IMR-90 (cell line): ENCODE measurements around the gene MYO1F. TPM values are rescaled to one million over a fixed set of nuclear protein-coding genes. Genes with fewer than 3 reads are reported as not detected.

Experiments
- ATAC-seq: fragments of 200-7000 bp; cut with Tn5 transposase; 2 replicates; pipeline ENCODE4 v1.9.1; 2020; ENCODE audit warnings: low read depth, mild to moderate bottlenecking, moderate library complexity
- BruUV-seq: library from RNA; stranded (reverse); fragments of 400-500 nt; replicated peaks from 2 replicates; lab custom pipeline; 2021; lab: Mats Ljungman, UMichigan
- CTCF ChIA-PET: fragments of 300-600 bp; formaldehyde crosslinking; extraction: SDS; loops from one replicate; lab custom pipeline; 2021; ENCODE audit warnings: antibody characterized with exemption; lab: Yijun Ruan, JAX
- POLR2A ChIA-PET: fragments of 300-600 bp; sonication (Branson Sonifier 250); formaldehyde crosslinking; loops from one replicate; lab custom pipeline; 2022; ENCODE audit warnings: antibody characterized with exemption; ENCODE audit not compliant: unreplicated experiment; lab: Charles Lee
- DNase-seq: peaks from one replicate; pipeline ENCODE4 v3.0.0; 2013
- H2AFZ ChIP-seq: replicated peaks from 2 replicates; pipeline ENCODE3; 2013; ENCODE audit warnings: low read length, mild to moderate bottlenecking; ENCODE audit not compliant: poor library complexity
- H2AK5ac ChIP-seq: 2 replicates; pipeline ENCODE4 v1.6.1; 2013; ENCODE audit warnings: low read depth, low read length, inconsistent platforms
- H2AK9ac ChIP-seq: replicated peaks from 2 replicates; pipeline ENCODE3; 2013; ENCODE audit warnings: mild to moderate bottlenecking, low read depth, low read length, moderate library complexity; ENCODE audit not compliant: poor library complexity
- H2BK120ac ChIP-seq: 2 replicates; pipeline ENCODE4 v1.6.1; 2013; ENCODE audit warnings: low read depth, low read length, inconsistent platforms
- H2BK15ac ChIP-seq: 3 replicates; pipeline ENCODE4 v1.6.1; 2013; ENCODE audit warnings: low read depth, low read length, inconsistent platforms
- H2BK20ac ChIP-seq: 2 replicates; pipeline ENCODE4 v1.6.1; 2013; ENCODE audit warnings: low read depth, mild to moderate bottlenecking, inconsistent platforms, low read length, moderate library complexity
- H2BK5ac ChIP-seq: 2 replicates; pipeline ENCODE4 v1.6.1; 2013; ENCODE audit warnings: mild to moderate bottlenecking, low read depth, low read length, inconsistent platforms; ENCODE audit not compliant: poor library complexity, severe bottlenecking
- H3K14ac ChIP-seq: replicated peaks from 2 replicates; pipeline ENCODE4 v1.6.1; 2013; ENCODE audit warnings: low read depth, low read length, inconsistent platforms
- H3K18ac ChIP-seq: 2 replicates; pipeline ENCODE4 v1.6.1; 2013; ENCODE audit warnings: low read depth, low read length, control low read depth
- H3K23ac ChIP-seq: 2 replicates; pipeline ENCODE4 v1.6.1; 2013; ENCODE audit warnings: low read depth, low read length, inconsistent platforms
- H3K27ac ChIP-seq: 2 replicates; pipeline ENCODE4 v1.5.1; 2013; ENCODE audit warnings: mild to moderate bottlenecking, control low read depth, low read length; ENCODE audit not compliant: insufficient read depth
- H3K27me3 ChIP-seq: 2 replicates; pipeline ENCODE4 v1.6.1; 2013; ENCODE audit warnings: low read length; ENCODE audit not compliant: control insufficient read depth, insufficient read depth
- H3K36me3 ChIP-seq: 2 replicates; pipeline ENCODE4 v1.6.1; 2013; ENCODE audit warnings: low read length, mixed read lengths; ENCODE audit not compliant: control insufficient read depth, insufficient read depth
- H3K4ac ChIP-seq: 2 replicates; pipeline ENCODE4 v1.6.1; 2013; ENCODE audit warnings: low read depth, low read length, inconsistent platforms
- H3K4me1 ChIP-seq: 2 replicates; pipeline ENCODE4 v1.6.1; 2013; ENCODE audit warnings: low read length, mixed read lengths; ENCODE audit not compliant: control insufficient read depth, insufficient read depth
- H3K4me2 ChIP-seq: 2 replicates; pipeline ENCODE4 v1.6.1; 2013; ENCODE audit warnings: low read depth, mild to moderate bottlenecking, control low read depth, low read length, moderate library complexity
- H3K4me3 ChIP-seq: 2 replicates; pipeline ENCODE4 v1.5.1; 2013; ENCODE audit warnings: low read depth, mild to moderate bottlenecking, control low read depth, low read length, moderate library complexity; ENCODE audit not compliant: insufficient read depth
- H3K56ac ChIP-seq: 2 replicates; pipeline ENCODE4 v1.6.1; 2013; ENCODE audit warnings: low read length, inconsistent platforms; ENCODE audit not compliant: insufficient read depth; ENCODE audit errors: extremely low read depth
- H3K79me1 ChIP-seq, 2 experiments: 2 replicates each; pipeline ENCODE4 v1.6.1; 2013; ENCODE audit warnings: low read length in 2 of 2, inconsistent platforms in 1 of 2, low read depth in 1 of 2
- H3K9ac ChIP-seq: 2 replicates; pipeline ENCODE4 v1.6.1; 2013; ENCODE audit warnings: low read depth, low read length, control low read depth
- H3K9me1 ChIP-seq: 2 replicates; pipeline ENCODE4 v1.6.1; 2013; ENCODE audit warnings: low read length, inconsistent platforms; ENCODE audit not compliant: insufficient read depth
- H3K9me3 ChIP-seq: 2 replicates; pipeline ENCODE4 v1.6.1; 2013; ENCODE audit warnings: low read length; ENCODE audit not compliant: control insufficient read depth, insufficient read depth
- H4K20me1 ChIP-seq: 2 replicates; pipeline ENCODE4 v1.6.1; 2013; ENCODE audit warnings: low read length, inconsistent platforms; ENCODE audit not compliant: insufficient read depth
- H4K5ac ChIP-seq: 2 replicates; pipeline ENCODE4 v1.6.1; 2013; ENCODE audit warnings: mild to moderate bottlenecking, low read depth, low read length, control low read depth
- H4K8ac ChIP-seq, 2 experiments: 2 replicates each; pipeline ENCODE4 v1.6.1; 2013; ENCODE audit warnings: low read depth in 2 of 2, low read length in 2 of 2, control low read depth in 1 of 2, inconsistent platforms in 1 of 2
- H4K91ac ChIP-seq: 2 replicates; pipeline ENCODE4 v1.6.1; 2013; ENCODE audit warnings: low read depth, low read length, inconsistent platforms; ENCODE audit not compliant: insufficient read depth
- BHLHE40 ChIP-seq: fragments of 150-350 bp; IDR thresholded peaks from 2 replicates; pipeline ENCODE4 v1.6.1; 2016; ENCODE audit warnings: mild to moderate bottlenecking, low read depth, low read length
- CEBPB ChIP-seq: IDR thresholded peaks from 2 replicates; pipeline ENCODE4 v1.6.1; 2012; ENCODE audit warnings: low read depth, low read length, improper control_type of control experiment
- CTCF ChIP-seq: conservative IDR thresholded peaks from 2 replicates; pipeline ENCODE4 v1.5.1; 2012; ENCODE audit warnings: mild to moderate bottlenecking, low read depth, low read length, improper control_type of control experiment
- ELK1 ChIP-seq: fragments of 150-350 bp; IDR thresholded peaks from 2 replicates; pipeline ENCODE4 v1.6.1; 2016; ENCODE audit warnings: low read depth, mild to moderate bottlenecking, low read length, moderate library complexity, borderline replicate concordance
- FOS ChIP-seq: fragments of 150-350 bp; IDR thresholded peaks from 2 replicates; pipeline ENCODE4 v1.6.1; 2016; ENCODE audit warnings: low read depth, low read length
- MAFK ChIP-seq: IDR thresholded peaks from 2 replicates; pipeline ENCODE4 v1.6.1; 2012; ENCODE audit warnings: low read depth, low read length, improper control_type of control experiment
- MXI1 ChIP-seq: IDR thresholded peaks from 2 replicates; pipeline ENCODE4 v1.6.1; 2012; ENCODE audit warnings: low read depth, mild to moderate bottlenecking, low read length, moderate library complexity, borderline replicate concordance
- NFE2L2 ChIP-seq: fragments of 150-350 bp; IDR thresholded peaks from 2 replicates; pipeline ENCODE4 v1.6.1; 2016; ENCODE audit warnings: low read depth, mild to moderate bottlenecking, low read length
- POLR2A ChIP-seq: IDR thresholded peaks from 2 replicates; pipeline ENCODE4 v1.6.1; 2012; ENCODE audit warnings: mild to moderate bottlenecking, low read depth, low read length
- RAD21 ChIP-seq: IDR thresholded peaks from 2 replicates; pipeline ENCODE4 v1.6.1; 2012; ENCODE audit warnings: low read length, improper control_type of control experiment
- RCOR1 ChIP-seq: IDR thresholded peaks from 2 replicates; pipeline ENCODE4 v1.6.1; 2012; ENCODE audit warnings: mild to moderate bottlenecking, low read length, improper control_type of control experiment; ENCODE audit not compliant: insufficient replicate concordance
- RFX5 ChIP-seq: IDR thresholded peaks from 2 replicates; pipeline ENCODE4 v1.8.0; 2012; ENCODE audit warnings: low read depth, mild to moderate bottlenecking, low read length, moderate library complexity
- SMC3 ChIP-seq: fragments of 150-350 bp; IDR thresholded peaks from 2 replicates; pipeline ENCODE4 v1.6.1; 2016; ENCODE audit warnings: low read depth, mild to moderate bottlenecking, antibody characterized with exemption, low read length, moderate library complexity
- USF2 ChIP-seq: fragments of 150-350 bp; IDR thresholded peaks from 2 replicates; pipeline ENCODE4 v1.6.1; 2017; ENCODE audit warnings: mild to moderate bottlenecking, antibody characterized with exemption, low read length, low read depth
- WGBS, 2 experiments: methylation state at CpG; one replicate each; pipeline versions ENCODE4 v1.1.5 to v1.1.7; 2013; ENCODE audit warnings: missing lambda C conversion rate in 2 of 2; ENCODE audit not compliant: insufficient read length in 1 of 2; ENCODE audit errors: extremely low coverage in 2 of 2; 5-methylcytosine and 5-hydroxymethylcytosine counted together
- dilution Hi-C: fragments of 300-500 bp; cut with HindIII; formaldehyde crosslinking; loops from one replicate; pipeline ENCODE4 v1.14.3; 2018; ENCODE audit warnings: low sequenced_read_pairs; ENCODE audit not compliant: unreplicated experiment
- in situ Hi-C: fragments of 300-500 bp; cut with MboI; formaldehyde crosslinking; loops from 3 replicates; pipeline ENCODE4 v1.14.3; 2019; ENCODE audit warnings: low sequenced_read_pairs, inconsistent platforms, mixed read lengths
- intact Hi-C: fragments of 100-400 bp; cut with micrococcal nuclease; formaldehyde crosslinking; loops from 2 replicates; pipeline ENCODE4 v1.10.0; 2022
- polyA plus RNA-seq, 3 experiments: library from polyadenylated mRNA; depleted of rRNA; stranded (reverse); fragments of >200 nt; gene quantifications; 2 replicates each; pipeline ENCODE4 v1.2.3, GENCODE V29; 2012; ENCODE audit warnings: low replicate concordance in 1 of 3
- total RNA-seq: library from RNA; depleted of rRNA; stranded (reverse); fragments of >200 nt; gene quantifications from 2 replicates; pipeline ENCODE4 v1.2.3, GENCODE V29; 2012

The MYO1F gene
- total and polyA plus RNA-seq, 2 of the 4 experiments (the other 2 are of a cell fraction), result 0.14 to 0.18 TPM

- peak overlapping the region; percentile 78 for H3K27ac ChIP-seq
- WGBS, 2 experiments, result 98% methylated on average over 8 of the region's 19 CpGs; no CpG with 5 or more reads in 1 of the 2 experiments
- H3K36me3 ChIP-seq, result peaks cover 2% of the 10 kb centered on the region; the same call in 1 of the 2 replicates
- BruUV-seq, result no TSS peak
- H4K20me1 ChIP-seq, result no peaks in the 10 kb centered on the region
- H3K23ac ChIP-seq, result no peak overlapping the region
- peak overlapping the region; percentile 25 for H3K18ac ChIP-seq
- intact Hi-C loops, result no loop called here
- H3K4me1 ChIP-seq, result peaks cover 11% of the 10 kb centered on the region
- H2AFZ ChIP-seq, result peak overlapping the region; percentile 100
- H3K14ac ChIP-seq, result peak overlapping the region; percentile 62
- H3K9me3 ChIP-seq, result no peaks in the 10 kb centered on the region
- dilution Hi-C loops, result no loop called here
- H3K9me1 ChIP-seq, result peaks cover 10% of the 10 kb centered on the region
- H4K91ac ChIP-seq, result peak overlapping the region; percentile 29
- POLR2A ChIA-PET, result interaction anchor here (0.5 to 1.5 kb wide), 7 partner anchors 8 to 1619 kb away, joined by 3 to 11 read pairs (median 4); no protein-coding TSS in a partner anchor
- peak overlapping the region; percentile 84 for H3K4me3 ChIP-seq
- H3K9ac ChIP-seq, result peak overlapping the region; percentile 73
- no peak for DNase-seq
- H4K8ac ChIP-seq, result peak overlapping the region; percentile 72 to 79
- in situ Hi-C loops, result no loop called here
- peak overlapping the region; percentile 85 for H4K5ac ChIP-seq
- no peak overlapping the region for H2BK20ac ChIP-seq
- TF ChIP-seq POLR2A (no peak), FOS (no peak), USF2 (no peak), CEBPB (no peak), CTCF (no peak), SMC3 (no peak), RFX5 (no peak), ELK1 (no peak), RAD21 (no peak), RCOR1 (no peak), MAFK (no peak), NFE2L2 (no peak), MXI1 (no peak), BHLHE40 (no peak)
- H3K4ac ChIP-seq, result peak overlapping the region; percentile 65
- peak overlapping the region; percentile 47 for H2AK9ac ChIP-seq
- no peaks in the 10 kb centered on the region for H3K27me3 ChIP-seq
- H3K4me2 ChIP-seq, result peak overlapping the region; percentile 73
- no peak overlapping the region; the same call in 2 of the 3 replicates for H2BK15ac ChIP-seq
- ATAC-seq, result no peak
- H3K56ac ChIP-seq, result peak overlapping the region; percentile 19; the same call in 1 of the 2 replicates
- CTCF ChIA-PET, result interaction anchor here (0.6 to 1.1 kb wide), 2 partner anchors 8 to 27 kb away, joined by 3 to 4 read pairs; no protein-coding TSS in a partner anchor
- peak overlapping the region; percentile 89 for H2AK5ac ChIP-seq
- H2BK5ac ChIP-seq, result peak overlapping the region; percentile 39
- no peak overlapping the region for H2BK120ac ChIP-seq
- peaks cover 6 to 17% of the 10 kb centered on the region in 2 experiments; a peak in 3 of 4 replicates for H3K79me1 ChIP-seq
Measured at GRCh38 chr19:8513036-8513686, 64.1 kb downstream of the MYO1F start.
